Esophagus muscularis mucosa (tissue), 4 donors: ENCODE results near the gene RAD51B. TPM values are rescaled to one million over a fixed set of nuclear protein-coding genes. Genes with fewer than 3 reads are reported as not detected.

Experiments
- DNase-seq: peaks from one replicate; pipeline ENCODE4 v3.0.0-alpha.2; 2017; ENCODE audit errors: extremely low spot score
- H3K27ac ChIP-seq, 4 donors: fragments of 200-600 bp; sonication (generic); replicated peaks in 1 of 4; 1 replicate in 3 of 4; 2 replicates in 1 of 4; pipeline ENCODE4 v1.5.1; 2016 to 2019; ENCODE audit warnings: mild to moderate bottlenecking in 1 of 4
- H3K27me3 ChIP-seq, 4 donors: fragments of 200-600 bp; sonication (generic); one replicate each; pipeline versions ENCODE4 v1.5.1 to v1.6.0; 2016 to 2019
- H3K36me3 ChIP-seq, 4 donors: fragments of 200-600 bp; sonication (generic); one replicate each; pipeline ENCODE4 v1.5.1; 2016 to 2019
- H3K4me1 ChIP-seq, 4 donors: fragments of 200-600 bp; sonication (generic); one replicate each; pipeline ENCODE4 v1.5.1; 2016 to 2019
- H3K4me3 ChIP-seq, 4 donors: fragments of 200-600 bp; sonication (generic); 1 replicate in 2 of 4; 2 replicates in 2 of 4; pipeline ENCODE4 v1.5.1; 2016 to 2019; ENCODE audit warnings: mild to moderate bottlenecking in 4 of 4, moderate library complexity in 1 of 4
- H3K9me3 ChIP-seq, 4 donors: fragments of 200-600 bp; sonication (generic); 1 replicate in 3 of 4; 2 replicates in 1 of 4; pipeline ENCODE4 v1.5.1; 2016 to 2019
- EP300 ChIP-seq: sonication (generic); formaldehyde crosslinking; IDR thresholded peaks from one replicate; pipeline ENCODE4 v1.6.1; 2017; ENCODE audit warnings: antibody characterized with exemption
- POLR2A ChIP-seq: fragments of 450-650 bp; IDR thresholded peaks from one replicate; pipeline ENCODE4 v1.6.1; 2017; ENCODE audit warnings: antibody characterized with exemption, moderate library complexity, mild to moderate bottlenecking, low read depth
- POLR2AphosphoS5 ChIP-seq, 2 donors: sonication (generic); formaldehyde crosslinking; IDR thresholded peaks; one replicate each; pipeline ENCODE4 v1.6.1; 2017; ENCODE audit warnings: antibody characterized with exemption in 2 of 2
- WGBS: methylation state at CpG from one replicate; pipeline ENCODE4 v1.1.5; 2018; 5-methylcytosine and 5-hydroxymethylcytosine counted together
- intact Hi-C: fragments of 100-400 bp; cut with DNase I; formaldehyde crosslinking; loops from one replicate; pipeline ENCODE4 v1.15.1; 2023
- total RNA-seq, 4 donors: library from RNA; depleted of rRNA; stranded (reverse); fragments of >200 nt; gene quantifications; one replicate each; pipeline versions ENCODE4 v1.1.0 to v1.2.1, GENCODE V29; 2016
- TF ChIP-seq, protein P1 (sequence below), 3 experiments: fragments of 200-600 bp in 2 of 3; fragments of 450-650 bp in 1 of 3; sonication (generic) in 2 of 3; IDR thresholded peaks; one replicate each; pipeline ENCODE4 v1.5.1; 2017 to 2019; ENCODE audit warnings: antibody characterized with exemption in 3 of 3, mild to moderate bottlenecking in 2 of 3, moderate library complexity in 1 of 3

Gene RAD51B
- 10 to 100 TPM in 1 of 4 donors, 1 to 10 TPM in 3; 2.8 to 11.1 (median 5.1) TPM for total RNA-seq

DNA sequence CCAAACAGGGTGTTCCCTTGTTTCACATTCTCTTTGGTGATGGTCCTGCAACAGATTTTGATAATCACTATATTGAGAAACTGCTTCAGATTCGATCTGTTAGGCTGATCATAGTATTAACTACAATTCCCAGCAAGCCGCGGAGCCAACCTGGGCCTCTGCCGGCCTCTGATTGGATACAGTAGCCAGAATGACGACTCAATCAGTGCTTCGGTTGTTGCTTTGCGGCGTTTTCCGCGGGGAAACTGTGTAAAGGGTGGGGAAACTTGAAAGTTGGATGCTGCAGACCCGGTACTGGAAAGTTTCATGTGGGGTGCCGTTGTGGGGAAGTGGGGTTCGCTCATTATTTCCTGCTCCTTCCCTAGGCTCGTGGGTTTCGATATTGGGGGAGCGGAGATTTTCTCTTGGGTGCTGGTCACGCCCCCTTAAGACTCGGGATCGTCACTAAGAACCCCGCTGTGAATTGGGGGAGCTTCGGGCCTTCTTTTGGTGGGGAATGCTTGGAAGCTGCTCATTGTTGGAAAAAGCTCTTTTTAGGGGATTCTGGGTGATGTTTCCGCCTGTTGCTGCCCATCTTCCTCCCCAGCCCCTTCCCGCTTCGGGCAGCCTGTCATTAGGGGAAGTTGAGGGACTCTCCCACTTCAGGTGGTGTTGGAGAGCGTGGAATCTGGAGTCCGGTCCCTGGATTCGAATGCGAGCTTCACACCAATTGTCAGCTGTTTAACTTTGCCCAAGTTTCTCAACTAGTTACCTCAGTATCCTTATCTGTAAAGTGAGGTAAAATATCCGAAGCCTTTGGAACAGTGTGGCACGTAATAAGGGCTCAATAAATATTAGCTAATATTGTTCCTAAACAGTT is at the start of gene RAD51B:
TSS of gene RAD51B (plus strand) at position 217 of the 859 bp plus-strand sequence.
- Histone ChIP-seq H3K36me3 (no peaks in the 10 kb centered on the region), H3K27ac (peak within 1 kb of the TSS; percentile 4 to 77 (median 56)), H3K4me3 (peak within 1 kb of the TSS; percentile 78 to 89 (median 83)), H3K9me3 (no peaks in the 10 kb centered on the region), H3K27me3 (no peaks in the 10 kb centered on the region), H3K4me1 (peaks cover 16 to 36% (median 31%) of the 10 kb centered on the region in 4 donors)
- peak; percentile 97 for DNase-seq
- TF ChIP-seq POLR2AphosphoS5 (IDR thresholded peaks at IDR 0.05) (peak; percentile 53 to 73), POLR2A (no peak), EP300 (no peak)
- TF ChIP-seq, protein P1, sequence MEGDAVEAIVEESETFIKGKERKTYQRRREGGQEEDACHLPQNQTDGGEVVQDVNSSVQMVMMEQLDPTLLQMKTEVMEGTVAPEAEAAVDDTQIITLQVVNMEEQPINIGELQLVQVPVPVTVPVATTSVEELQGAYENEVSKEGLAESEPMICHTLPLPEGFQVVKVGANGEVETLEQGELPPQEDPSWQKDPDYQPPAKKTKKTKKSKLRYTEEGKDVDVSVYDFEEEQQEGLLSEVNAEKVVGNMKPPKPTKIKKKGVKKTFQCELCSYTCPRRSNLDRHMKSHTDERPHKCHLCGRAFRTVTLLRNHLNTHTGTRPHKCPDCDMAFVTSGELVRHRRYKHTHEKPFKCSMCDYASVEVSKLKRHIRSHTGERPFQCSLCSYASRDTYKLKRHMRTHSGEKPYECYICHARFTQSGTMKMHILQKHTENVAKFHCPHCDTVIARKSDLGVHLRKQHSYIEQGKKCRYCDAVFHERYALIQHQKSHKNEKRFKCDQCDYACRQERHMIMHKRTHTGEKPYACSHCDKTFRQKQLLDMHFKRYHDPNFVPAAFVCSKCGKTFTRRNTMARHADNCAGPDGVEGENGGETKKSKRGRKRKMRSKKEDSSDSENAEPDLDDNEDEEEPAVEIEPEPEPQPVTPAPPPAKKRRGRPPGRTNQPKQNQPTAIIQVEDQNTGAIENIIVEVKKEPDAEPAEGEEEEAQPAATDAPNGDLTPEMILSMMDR (IDR thresholded peaks at IDR 0.05) = no peak
- intact Hi-C loops = loop anchor here (10.0 kb wide), 1 partner anchor 1295 kb away; no protein-coding TSS in a partner anchor
- WGBS = 1% methylated on average over 30 of the region's 30 CpGs

DNA sequence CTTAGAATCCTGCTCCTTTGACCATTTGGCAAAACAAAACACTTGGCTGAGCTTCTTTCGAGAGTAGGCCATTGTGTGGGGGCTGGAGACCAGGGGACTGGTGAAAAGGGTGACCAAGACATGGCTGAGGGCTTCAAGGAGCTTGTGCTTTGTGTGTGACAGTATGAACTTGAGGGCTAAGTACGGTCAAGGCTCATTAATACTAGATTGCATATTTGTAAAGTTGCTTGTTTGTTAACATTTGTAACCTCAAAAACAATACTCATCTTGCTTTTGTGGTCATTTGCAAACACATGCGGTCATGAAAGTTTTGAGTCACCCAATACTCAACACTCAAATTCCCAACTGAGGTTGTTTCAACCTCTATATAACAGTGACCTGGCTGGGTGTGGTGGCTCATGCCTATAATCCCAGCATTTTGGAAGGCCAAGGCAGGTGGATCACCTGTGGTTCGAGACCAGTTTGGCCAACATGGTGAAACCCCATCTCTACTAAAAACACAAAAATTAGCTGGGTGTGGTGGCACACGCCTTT is 45.7 kb upstream of the RAD51B start:
- no peak overlapping the region for H3K27ac ChIP-seq
- DNase-seq = no peak
- 97% methylated on average over 5 of the region's 5 CpGs for WGBS
- peaks cover 66 to 100% (median 96%) of the 10 kb centered on the region in 4 donors for H3K36me3 ChIP-seq
- no peaks in the 10 kb centered on the region for H3K4me1 ChIP-seq
- H3K4me3 ChIP-seq = no peak overlapping the region
- H3K9me3 ChIP-seq = no peaks in the 10 kb centered on the region
- no peaks in the 10 kb centered on the region for H3K27me3 ChIP-seq
- intact Hi-C loops = no loop called here
- TF ChIP-seq POLR2AphosphoS5 (IDR thresholded peaks at IDR 0.05) (no peak), POLR2A (no peak), EP300 (no peak)
- TF ChIP-seq, protein P1 (IDR thresholded peaks at IDR 0.05) = no peak

DNA sequence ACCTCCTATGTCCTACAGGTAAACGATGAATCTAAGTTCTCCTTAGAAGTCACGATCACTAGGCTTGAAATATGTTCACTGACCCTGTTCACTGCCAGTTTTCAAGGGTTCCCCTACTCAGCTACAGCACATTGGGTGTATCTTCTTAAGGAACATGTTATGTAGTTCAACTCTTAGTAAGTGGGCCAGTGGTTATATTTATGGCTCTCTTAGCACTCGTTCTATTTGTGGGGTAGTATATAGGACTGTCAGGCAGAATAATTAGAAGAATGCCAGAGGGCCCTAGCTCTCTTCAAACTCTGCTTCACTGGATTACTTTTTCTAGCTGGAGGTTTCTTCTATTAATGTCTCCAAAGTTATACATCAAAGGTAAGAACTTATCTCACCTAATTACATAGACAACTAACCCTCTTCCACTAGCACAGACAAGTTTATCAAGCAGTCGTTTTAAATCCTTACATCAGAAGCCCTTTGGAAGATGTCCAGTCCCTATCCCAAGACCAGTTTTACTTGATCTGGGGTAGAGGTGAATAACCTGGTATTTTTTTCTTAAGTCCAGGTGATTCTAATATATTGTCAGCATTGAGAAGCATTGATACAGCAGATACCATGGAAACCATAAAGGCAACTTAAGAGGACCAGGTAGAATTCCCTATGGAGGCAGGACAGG is 42.8 kb upstream of the RAD51B start:
- Histone ChIP-seq H3K27me3 (no peaks in the 10 kb centered on the region), H3K4me1 (no peaks in the 10 kb centered on the region), H3K4me3 (no peak overlapping the region), H3K9me3 (no peaks in the 10 kb centered on the region), H3K27ac (no peak overlapping the region), H3K36me3 (peaks cover 79 to 100% (median 100%) of the 10 kb centered on the region in 4 donors)
- intact Hi-C loops = no loop called here
- TF ChIP-seq EP300 = no peak
- no peak for TF ChIP-seq POLR2AphosphoS5 (IDR thresholded peaks at IDR 0.05)
- TF ChIP-seq, protein P1 (IDR thresholded peaks at IDR 0.05) = no peak
- TF ChIP-seq POLR2A = no peak
- WGBS = 63% methylated on average over 4 of the region's 4 CpGs
- DNase-seq = no peak

DNA sequence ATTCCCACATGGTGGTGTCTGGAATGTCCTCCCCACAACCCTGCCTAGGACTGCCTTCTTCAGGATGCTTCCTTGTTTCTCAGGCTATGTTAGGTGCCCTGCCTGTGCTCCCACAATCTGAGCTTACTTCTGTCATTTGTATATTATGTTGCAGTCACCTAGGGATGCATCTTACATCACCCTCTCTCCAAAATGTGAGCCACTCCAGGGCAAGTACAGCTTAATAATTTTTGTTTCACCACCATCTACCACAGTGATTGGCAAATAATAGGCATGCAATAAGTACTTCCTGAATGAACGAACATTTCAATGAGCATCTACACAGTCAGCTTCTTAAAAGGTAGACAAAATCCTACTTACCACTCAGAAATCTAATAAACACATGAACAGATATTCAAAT is 40.8 kb upstream of the RAD51B start:
- no peaks in the 10 kb centered on the region for H3K9me3 ChIP-seq
- no peak for TF ChIP-seq POLR2A
- no peak for TF ChIP-seq EP300
- TF ChIP-seq, protein P1 (IDR thresholded peaks at IDR 0.05) = no peak
- no peak for TF ChIP-seq POLR2AphosphoS5 (IDR thresholded peaks at IDR 0.05)
- DNase-seq = no peak
- H3K27ac ChIP-seq = no peak overlapping the region
- H3K4me3 ChIP-seq = no peak overlapping the region
- intact Hi-C loops = no loop called here
- 72% methylated on average over 1 of the region's 1 CpG for WGBS
- no peaks in the 10 kb centered on the region for H3K27me3 ChIP-seq
- no peaks in the 10 kb centered on the region for H3K4me1 ChIP-seq
- H3K36me3 ChIP-seq = peaks cover 89 to 100% (median 100%) of the 10 kb centered on the region in 4 donors
